Duodenal mucosa (tissue), 2 donors: ENCODE results near the gene FAM76A.

Experiments used
- H3K27ac ChIP-seq: one replicate; pipeline ENCODE4 v1.7.0; 2013; ENCODE audit warnings: low read depth, low read length
- H3K27me3 ChIP-seq, 2 donors: one replicate each; pipeline ENCODE4 v1.7.0; 2013; ENCODE audit warnings: low read length in 2 of 2, control low read depth in 1 of 2; ENCODE audit not compliant: insufficient read depth in 2 of 2, control insufficient read depth in 1 of 2
- H3K36me3 ChIP-seq, 2 donors: one replicate each; pipeline ENCODE4 v1.7.0; 2013; ENCODE audit warnings: low read length in 2 of 2, control low read depth in 1 of 2; ENCODE audit not compliant: insufficient read depth in 2 of 2, control insufficient read depth in 1 of 2
- H3K4me1 ChIP-seq, 2 donors: one replicate each; pipeline ENCODE4 v1.7.0; 2013; ENCODE audit warnings: low read length in 2 of 2, control low read depth in 1 of 2; ENCODE audit not compliant: insufficient read depth in 2 of 2, control insufficient read depth in 1 of 2
- H3K4me3 ChIP-seq, 2 donors: one replicate each; pipeline ENCODE4 v1.7.0; 2013; ENCODE audit warnings: low read length in 2 of 2, low read depth in 1 of 2
- H3K9ac ChIP-seq, 2 donors: one replicate each; pipeline ENCODE4 v1.7.0; 2013; ENCODE audit warnings: low read length in 2 of 2, low read depth in 1 of 2
- H3K9me3 ChIP-seq, 2 donors: one replicate each; pipeline ENCODE4 v1.7.0; 2013; ENCODE audit warnings: low read length in 2 of 2, control low read depth in 1 of 2; ENCODE audit not compliant: control insufficient read depth in 1 of 2

FAM76A gene

GRCh38 chr1:27755865-27756264, 30.1 kb downstream of the FAM76A start:
- H3K9ac ChIP-seq, result no peak overlapping the region
- H3K4me1 ChIP-seq, result no peaks in the 10 kb centered on the region
- H3K4me3 ChIP-seq, result no peak overlapping the region
- peaks cover 22 to 56% of the 10 kb centered on the region in 2 donors for H3K36me3 ChIP-seq
- H3K27me3 ChIP-seq, result no peaks in the 10 kb centered on the region
- no peak overlapping the region for H3K27ac ChIP-seq
- H3K9me3 ChIP-seq, result no peaks in the 10 kb centered on the region

GRCh38 chr1:27759236-27759635, 33.5 kb downstream of the FAM76A start:
- Histone ChIP-seq H3K27me3 (no peaks in the 10 kb centered on the region), H3K4me1 (no peaks in the 10 kb centered on the region), H3K9ac (no peak overlapping the region), H3K9me3 (no peaks in the 10 kb centered on the region), H3K36me3 (peaks cover 24 to 50% of the 10 kb centered on the region in 2 donors), H3K27ac (no peak overlapping the region), H3K4me3 (no peak overlapping the region)

- Histone ChIP-seq H3K27ac (no peak overlapping the region), H3K9ac (no peak overlapping the region)
Measured at GRCh38 chr1:27760426-27760825, 34.7 kb downstream of the FAM76A start.

GRCh38 chr1:27762033-27762432, 36.3 kb downstream of the FAM76A start:
- Histone ChIP-seq H3K9me3 (no peaks in the 10 kb centered on the region), H3K9ac (no peak overlapping the region), H3K27ac (no peak overlapping the region), H3K27me3 (no peaks in the 10 kb centered on the region), H3K36me3 (peaks cover 10 to 23% of the 10 kb centered on the region in 2 donors), H3K4me1 (no peaks in the 10 kb centered on the region), H3K4me3 (no peak overlapping the region)

More at GRCh38 chr1:27760426-27760825, 34.7 kb downstream of the FAM76A start:
- no peaks in the 10 kb centered on the region for H3K9me3 ChIP-seq
- peaks cover 19 to 39% of the 10 kb centered on the region in 2 donors for H3K36me3 ChIP-seq
- H3K27me3 ChIP-seq, result no peaks in the 10 kb centered on the region
- H3K4me3 ChIP-seq, result no peak overlapping the region
- H3K4me1 ChIP-seq, result no peaks in the 10 kb centered on the region

GRCh38 chr1:27763358-27763757, 37.6 kb downstream of the FAM76A start:
- peaks cover 10 to 18% of the 10 kb centered on the region in 2 donors for H3K36me3 ChIP-seq
- no peaks in the 10 kb centered on the region for H3K27me3 ChIP-seq
- no peaks in the 10 kb centered on the region for H3K4me1 ChIP-seq
- no peak overlapping the region for H3K4me3 ChIP-seq
- no peaks in the 10 kb centered on the region for H3K9me3 ChIP-seq
- no peak overlapping the region for H3K27ac ChIP-seq
- no peak overlapping the region for H3K9ac ChIP-seq

GRCh38 chr1:27770293-27770830, 44.6 kb downstream of the FAM76A start:
- Histone ChIP-seq H3K27me3 (no peaks in the 10 kb centered on the region), H3K36me3 (no peaks in the 10 kb centered on the region), H3K4me3 (no peak overlapping the region), H3K27ac (no peak overlapping the region), H3K9ac (no peak overlapping the region), H3K4me1 (peaks cover 4 to 17% of the 10 kb centered on the region in 2 donors), H3K9me3 (no peaks in the 10 kb centered on the region)

- H3K4me3 ChIP-seq, result peak overlapping the region; percentile 96 to 97
- peak overlapping the region; percentile 42 to 61 for H3K9ac ChIP-seq
- H3K36me3 ChIP-seq, result no peaks in the 10 kb centered on the region
- peaks cover 4 to 17% of the 10 kb centered on the region in 2 donors for H3K4me1 ChIP-seq
- H3K27ac ChIP-seq, result peak overlapping the region; percentile 96
- H3K27me3 ChIP-seq, result no peaks in the 10 kb centered on the region
- no peaks in the 10 kb centered on the region for H3K9me3 ChIP-seq
Measured at GRCh38 chr1:27772036-27772931, 46.5 kb downstream of the FAM76A start.

GRCh38 chr1:27772932-27773825, 47.4 kb downstream of the FAM76A start, which contains the start of gene STX12:
STX12 (plus strand) TSS chr1:27773219; CDS start chr1:27773308, 89 bp downstream.
- H3K9me3 ChIP-seq, result no peaks in the 10 kb centered on the region
- H3K4me1 ChIP-seq, result peaks cover 4 to 17% of the 10 kb centered on the region in 2 donors
- H3K27ac ChIP-seq, result peak within 1 kb of the TSS; percentile 96
- peak within 1 kb of the TSS; percentile 96 to 97 for H3K4me3 ChIP-seq
- peak within 1 kb of the TSS; percentile 99 for H3K9ac ChIP-seq
- H3K36me3 ChIP-seq, result no peaks in the 10 kb centered on the region
- H3K27me3 ChIP-seq, result no peaks in the 10 kb centered on the region

- H3K27me3 ChIP-seq, result no peaks in the 10 kb centered on the region
- H3K4me3 ChIP-seq, result peak overlapping the region; percentile 96 to 97
- H3K9ac ChIP-seq, result peak overlapping the region; percentile 99
- no peaks in the 10 kb centered on the region for H3K36me3 ChIP-seq
- H3K27ac ChIP-seq, result peak overlapping the region; percentile 96
- no peaks in the 10 kb centered on the region for H3K9me3 ChIP-seq
- H3K4me1 ChIP-seq, result peaks cover 4 to 24% of the 10 kb centered on the region in 2 donors
Measured at GRCh38 chr1:27773826-27774445, 48.2 kb downstream of the FAM76A start.
